HG03354 (cell line): Measurements from ENCODE around the gene CCDC185.
A peak's percentile ranks its signal among the peaks of the same experiment; 100 is the strongest.

Experiments
- ATAC-seq: cut with Tn5 transposase; IDR thresholded peaks from one replicate; pipeline ENCODE4 v1.9.1; 2021; ENCODE audit warnings: mild to moderate bottlenecking; ENCODE audit not compliant: unreplicated experiment, poor library complexity, severe bottlenecking

CCDC185 gene

GRCh38 chr1:223393275-223394214 is at the start of gene CCDC185:
Gene CCDC185, plus strand, starts transcription at chr1:223393415. Its CDS starts 61 bp downstream, at chr1:223393476.
- ATAC-seq, result no peak

GRCh38 chr1:223343692-223344091 is 49.5 kb upstream of the CCDC185 start:
- no peak for ATAC-seq

- ATAC-seq, result no peak
Measured at GRCh38 chr1:223344491-223344890, 48.7 kb upstream of the CCDC185 start.

- no peak for ATAC-seq
Measured at GRCh38 chr1:223345720-223346119, 47.5 kb upstream of the CCDC185 start.

- ATAC-seq, result no peak
Measured at GRCh38 chr1:223346311-223346710, 46.9 kb upstream of the CCDC185 start.

GRCh38 chr1:223347583-223347982 is 45.6 kb upstream of the CCDC185 start:
- ATAC-seq, result no peak

GRCh38 chr1:223348439-223348838 is 44.8 kb upstream of the CCDC185 start:
- no peak for ATAC-seq

GRCh38 chr1:223349241-223349640 is 44.0 kb upstream of the CCDC185 start:
- no peak for ATAC-seq

GRCh38 chr1:223350361-223350908 is 42.8 kb upstream of the CCDC185 start:
- ATAC-seq, result no peak

- no peak for ATAC-seq
Measured at GRCh38 chr1:223352944-223353343, 40.3 kb upstream of the CCDC185 start.

GRCh38 chr1:223353939-223354338 is 39.3 kb upstream of the CCDC185 start:
- ATAC-seq, result no peak

- no peak for ATAC-seq
Measured at GRCh38 chr1:223355699-223356098, 37.5 kb upstream of the CCDC185 start.

- no peak for ATAC-seq
Measured at GRCh38 chr1:223358826-223359225, 34.4 kb upstream of the CCDC185 start.

- ATAC-seq, result peak; percentile 20
Measured at GRCh38 chr1:223363057-223363855, 30.0 kb upstream of the CCDC185 start.

GRCh38 chr1:223363856-223364684 is 29.1 kb upstream of the CCDC185 start, which contains the start of gene SUSD4:
Gene SUSD4, minus strand, starts transcription at chr1:223364176. Its CDS starts 751 bp downstream, at chr1:223363425.
- peak; percentile 81 for ATAC-seq

GRCh38 chr1:223364685-223365382 is 28.4 kb upstream of the CCDC185 start:
- ATAC-seq, result peak; percentile 18

- ATAC-seq, result no peak
Measured at GRCh38 chr1:223374064-223374610, 19.1 kb upstream of the CCDC185 start.

- no peak for ATAC-seq
Measured at GRCh38 chr1:223378754-223379153, 14.5 kb upstream of the CCDC185 start.

GRCh38 chr1:223386013-223386412 is 7.2 kb upstream of the CCDC185 start:
- ATAC-seq, result no peak
